T-helper 1 cell treated with Interleukin-12 subunit alpha and Interleukin-12 subunit beta and Interleukin-4 antibody, amounts not matched to agents 30 ng/mL and 1 ng/mL, for 36 hours (primary cell): Measurements from ENCODE around the gene B3GALT6. TPM values are rescaled to one million over a fixed set of nuclear protein-coding genes. Genes with fewer than 3 reads are reported as not detected.

Experiments
- intact Hi-C: fragments of 100-400 bp; cut with micrococcal nuclease; formaldehyde crosslinking; loops from one replicate; pipeline ENCODE4 v1.15.1; 2024
- total RNA-seq: library from RNA; stranded (reverse); gene quantifications from 2 replicates; pipeline ENCODE4 v1.2.3, GENCODE V29; 2022

The B3GALT6 gene
- total RNA-seq, 1 donor from 2014 or later: 32.5 TPM

DNA sequence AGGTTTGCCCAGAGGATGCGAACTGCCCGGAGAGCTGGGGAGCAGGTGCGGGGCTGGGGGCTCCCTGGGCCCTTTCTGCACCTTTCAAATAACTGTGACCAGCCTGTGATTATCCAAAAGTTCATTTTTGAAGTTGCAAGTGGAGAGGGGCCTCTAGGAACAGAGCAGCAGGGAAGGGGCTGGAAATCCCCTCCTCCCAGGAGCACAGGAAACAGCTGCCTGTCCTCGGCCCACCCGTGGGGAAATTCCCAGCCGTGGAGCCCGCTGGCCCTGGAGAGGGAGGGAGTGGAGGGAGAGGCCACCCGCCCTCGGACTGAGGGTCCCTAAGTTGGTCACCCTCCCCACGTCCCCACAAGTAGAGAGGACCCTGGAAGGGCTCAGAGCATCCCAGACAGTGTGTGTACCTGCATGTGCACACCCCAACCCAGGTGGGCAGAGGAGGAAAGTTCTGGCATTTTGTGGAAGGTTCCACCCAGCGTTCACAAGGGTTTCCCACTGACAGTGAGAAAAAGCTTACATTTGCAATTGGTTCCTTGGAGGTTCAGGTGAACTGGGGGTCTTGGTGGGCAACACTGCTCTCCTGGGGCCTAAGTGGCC is 16.9 kb upstream of the B3GALT6 start:
- intact Hi-C loops: loop anchor here (2.0 kb wide), 1 partner anchor 16 kb away; no protein-coding TSS in a partner anchor

DNA sequence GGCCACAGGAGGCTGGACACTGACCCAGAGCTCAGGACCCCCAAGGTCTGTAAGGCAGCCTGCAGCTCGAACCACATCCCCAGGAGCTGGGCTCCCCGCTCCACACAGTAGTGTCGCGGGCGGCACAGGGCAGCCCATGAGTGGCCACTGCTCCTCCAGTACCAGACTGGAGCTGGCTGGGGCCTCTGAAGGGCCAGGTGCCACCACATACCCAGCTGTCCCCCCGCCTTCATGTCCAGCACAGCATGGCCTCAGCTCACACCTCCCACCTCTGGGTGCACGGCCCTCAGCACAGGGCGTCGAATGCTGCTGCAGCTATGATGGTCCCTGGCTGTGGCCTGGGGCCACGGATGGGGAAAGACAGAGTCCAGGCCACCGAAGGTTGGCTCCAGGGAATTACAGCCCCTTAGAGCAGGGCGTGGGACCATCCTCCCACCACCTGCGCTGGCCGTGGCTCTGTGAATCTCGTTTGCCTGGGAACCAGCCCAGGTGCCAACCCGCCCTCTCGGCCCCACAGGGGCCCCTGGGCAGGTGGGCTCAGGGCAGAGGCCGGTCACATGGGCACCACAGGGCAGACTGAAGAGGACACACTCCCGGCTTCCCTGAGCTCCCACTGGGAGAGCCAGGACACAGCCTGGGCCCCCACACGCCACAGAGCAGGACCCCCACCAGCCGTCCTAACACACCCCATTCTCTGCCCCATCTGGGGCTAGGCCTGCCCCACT is 16.0 kb upstream of the B3GALT6 start:
- intact Hi-C loops: loop anchor here (2.0 kb wide), 1 partner anchor 15 kb away; no protein-coding TSS in a partner anchor

DNA sequence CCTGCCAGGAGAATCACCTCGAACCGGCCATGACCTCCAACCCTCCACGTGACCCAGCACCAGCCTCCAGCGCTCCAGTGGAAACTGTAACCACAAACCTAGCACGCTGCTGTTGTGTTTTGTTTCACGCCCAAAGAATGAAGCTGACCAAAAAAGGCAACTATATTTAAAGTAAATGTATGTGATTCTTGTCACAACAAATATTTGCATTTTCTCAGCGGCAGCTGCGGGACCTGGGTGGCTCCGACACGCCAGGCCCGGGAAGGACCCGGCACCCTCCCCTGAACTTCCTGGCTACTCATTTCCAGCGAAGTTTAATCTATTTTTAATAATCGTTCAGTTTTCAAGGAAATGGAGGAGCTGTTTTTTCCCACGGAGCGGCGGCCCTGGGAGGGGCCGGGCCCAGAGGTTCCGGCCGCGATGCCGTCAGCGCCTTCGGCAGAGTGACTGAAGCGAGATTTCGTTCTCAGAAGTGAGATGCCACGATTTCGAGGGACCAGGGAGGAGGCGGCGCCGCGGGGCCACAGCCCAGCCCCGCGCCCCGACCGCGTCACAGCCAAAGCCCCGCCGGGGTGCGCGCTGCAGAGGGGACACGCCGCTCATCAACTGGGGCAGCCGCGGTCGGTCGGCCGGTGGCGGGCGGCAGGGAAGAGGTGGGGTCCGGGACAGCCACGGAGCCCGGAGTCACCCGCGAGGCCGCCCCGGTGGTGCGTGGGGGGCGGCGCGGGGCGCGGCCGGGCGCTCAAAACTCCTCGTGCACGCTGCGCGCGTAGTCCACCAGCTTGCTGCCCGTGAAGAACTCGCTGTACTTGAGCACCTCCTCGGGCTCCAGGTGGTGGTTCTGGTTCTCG is 15.0 kb upstream of the B3GALT6 start:
- intact Hi-C loops: no loop called here

DNA sequence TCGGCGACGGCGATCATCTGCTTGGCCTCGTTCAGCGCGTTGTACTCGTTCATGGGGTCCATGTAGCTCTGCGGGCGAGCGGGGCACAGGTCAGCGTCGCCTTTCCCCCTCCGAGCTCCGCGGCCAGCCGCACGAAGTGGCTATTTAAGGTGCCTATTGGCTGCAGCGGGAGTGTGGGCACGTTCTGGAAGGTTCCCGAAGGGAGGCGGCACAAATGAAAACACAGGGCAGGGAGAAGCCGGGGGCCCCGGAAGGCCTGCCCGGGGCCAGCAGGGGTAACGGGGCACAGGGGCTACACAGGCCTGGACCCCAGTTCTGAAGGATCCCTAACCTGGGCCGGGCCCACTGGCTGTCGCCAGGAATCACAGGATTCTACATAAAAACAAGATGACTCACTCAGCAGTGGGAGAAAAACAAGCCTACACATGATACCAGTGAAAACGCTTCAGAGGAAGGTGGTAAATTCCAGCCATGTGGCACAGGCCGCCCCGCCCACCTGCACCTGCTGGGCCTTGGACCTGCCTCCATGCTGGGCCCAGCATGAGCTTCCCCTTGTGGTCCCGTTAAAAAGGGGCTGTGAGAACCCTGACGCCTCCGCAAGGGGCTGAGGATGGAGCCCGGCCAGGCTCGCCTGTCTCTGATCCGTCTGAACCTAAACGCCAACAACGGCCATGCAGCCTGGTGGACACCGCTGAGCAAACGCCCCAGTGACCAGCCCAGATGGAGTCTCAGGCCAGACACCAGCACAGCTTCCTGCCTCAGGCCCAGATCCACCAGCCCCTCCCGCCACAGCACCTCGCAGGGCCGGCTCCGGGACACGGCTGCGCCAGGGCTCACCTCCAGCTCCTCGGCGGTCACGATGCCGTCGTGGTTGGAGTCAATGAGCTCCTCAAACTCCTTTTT is 14.2 kb upstream of the B3GALT6 start:
- intact Hi-C loops: no loop called here

DNA sequence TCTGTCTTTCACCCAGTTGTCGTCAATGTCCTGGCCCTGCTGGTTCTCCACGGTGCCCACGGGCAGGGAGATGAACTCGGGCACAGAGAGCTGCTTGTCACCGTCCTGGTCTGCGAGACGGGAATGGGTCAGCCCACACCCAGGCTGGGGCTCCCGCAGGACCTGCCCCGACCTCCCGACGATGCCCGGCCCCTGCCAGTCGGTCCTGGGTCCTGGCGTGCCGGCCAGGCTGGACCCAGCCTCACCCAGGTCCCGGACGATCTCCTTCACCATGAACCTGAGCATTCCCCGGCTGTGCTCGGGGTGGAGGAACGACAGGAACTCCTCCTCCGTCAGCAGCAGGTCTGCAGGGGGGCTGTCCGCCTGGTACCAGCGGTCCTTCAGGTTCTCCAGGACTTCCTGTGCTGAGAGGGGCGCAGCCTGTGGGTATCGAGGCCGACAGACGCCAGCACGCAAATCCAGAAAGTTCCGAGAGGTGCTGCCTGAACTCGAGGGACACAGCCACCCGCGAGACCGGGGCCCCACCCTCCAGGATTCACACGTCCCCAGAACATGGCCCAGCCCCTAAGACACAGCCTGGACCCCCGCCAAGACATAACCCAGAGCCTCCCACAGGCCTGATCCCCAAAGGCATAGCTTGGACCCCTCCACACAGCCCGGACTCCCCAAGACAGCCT is 13.4 kb upstream of the B3GALT6 start:
- intact Hi-C loops: no loop called here

DNA sequence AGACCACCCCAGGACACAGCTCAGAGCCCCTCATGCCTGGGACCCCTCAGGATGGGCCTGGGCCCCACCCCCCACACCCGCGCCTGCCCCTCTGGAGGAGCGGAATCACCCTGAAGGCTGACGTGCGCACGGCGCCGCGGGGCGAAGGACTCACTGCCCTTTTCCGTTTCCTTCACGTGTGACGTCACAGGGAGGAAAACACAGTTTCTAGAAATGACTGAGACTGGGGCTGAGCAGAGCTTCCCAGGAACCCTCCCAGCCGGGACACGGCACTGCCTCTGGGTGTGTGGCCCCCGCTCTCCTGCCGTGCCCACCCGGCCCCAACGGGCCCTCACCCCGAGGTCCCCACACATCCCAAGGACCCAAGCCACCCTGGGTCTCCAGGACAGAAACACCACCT is 12.7 kb upstream of the B3GALT6 start:
- intact Hi-C loops: no loop called here

DNA sequence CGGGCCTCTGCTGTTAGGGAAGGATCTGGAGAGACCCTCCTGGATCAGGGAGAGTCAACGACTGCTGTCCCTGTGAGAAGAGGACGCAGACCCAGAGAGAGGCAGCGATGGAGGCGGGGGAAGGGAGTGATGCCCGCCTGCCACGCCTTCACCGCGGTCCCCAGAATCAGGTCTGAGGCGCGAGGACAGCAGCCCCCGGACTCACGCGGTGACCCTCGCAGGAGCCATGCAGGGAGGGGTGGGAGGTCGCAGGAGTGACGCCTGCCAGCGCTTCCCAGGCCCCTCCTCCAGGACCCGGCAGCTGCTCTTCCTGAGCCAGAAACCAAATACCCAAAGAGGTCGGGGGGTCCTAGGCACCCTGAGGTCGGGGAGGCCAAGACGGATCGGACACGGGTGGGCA is 11.8 kb upstream of the B3GALT6 start:
- intact Hi-C loops: no loop called here

DNA sequence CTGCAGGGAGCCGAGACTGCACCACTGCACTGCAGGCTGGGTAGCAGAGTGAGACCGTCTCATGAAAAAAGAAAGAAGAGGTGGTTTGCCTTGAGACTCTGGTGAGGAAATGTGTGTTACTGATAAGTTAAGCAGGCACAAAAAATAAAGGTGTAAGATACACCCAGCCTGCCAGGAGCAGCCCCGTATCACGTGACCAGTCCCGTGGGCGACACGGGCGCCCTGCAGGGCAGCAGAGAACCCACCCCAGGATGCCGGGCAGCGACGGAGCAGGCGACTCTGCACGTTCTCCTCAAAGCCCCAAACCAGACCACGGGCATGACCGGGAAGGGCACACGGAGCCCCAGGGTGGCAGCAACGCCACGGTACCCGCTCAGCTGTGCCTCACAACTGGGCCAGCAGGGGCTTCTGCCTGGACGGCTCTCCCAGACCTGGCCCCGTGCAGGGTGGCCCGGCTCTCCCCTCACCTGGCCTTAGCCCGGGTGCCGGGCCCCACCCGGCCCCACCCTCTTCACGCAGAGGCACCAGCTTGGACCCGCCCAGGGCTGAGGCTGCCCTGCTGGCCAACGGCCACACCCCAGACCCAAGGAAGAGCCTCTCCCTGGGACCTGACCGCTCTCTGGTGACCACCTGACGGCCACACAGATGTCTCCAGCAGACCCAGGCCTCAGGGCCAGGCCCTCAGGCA is 10.0 kb upstream of the B3GALT6 start:
- intact Hi-C loops: no loop called here

DNA sequence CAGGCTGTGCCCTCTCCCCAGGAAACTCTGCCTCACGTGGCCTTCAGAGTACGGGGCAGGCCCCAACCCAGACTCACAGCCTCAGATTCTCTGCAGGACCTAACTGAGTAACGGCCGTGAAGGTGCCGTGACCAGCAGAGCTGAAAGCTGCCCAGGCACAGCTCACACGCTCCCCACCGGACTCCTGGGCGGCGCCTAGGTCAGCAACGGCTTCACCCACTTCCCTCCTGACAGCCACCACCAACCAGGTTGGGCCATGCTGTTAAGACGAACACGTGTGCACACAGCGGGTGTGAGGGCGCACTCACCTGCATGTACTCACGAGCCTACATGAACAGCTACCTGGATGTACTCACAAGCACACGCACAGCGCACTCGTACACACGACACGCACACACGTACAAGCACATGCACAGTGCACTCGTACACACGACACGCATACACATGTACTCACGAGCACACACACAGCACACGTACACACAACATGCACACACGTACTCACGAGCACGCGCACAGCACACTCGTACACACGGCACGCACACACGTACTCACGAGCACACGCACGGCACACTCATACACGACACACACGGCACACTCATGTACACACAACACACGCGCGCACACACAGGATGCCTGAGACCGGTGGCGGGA is 9.3 kb upstream of the B3GALT6 start:
- intact Hi-C loops: no loop called here

DNA sequence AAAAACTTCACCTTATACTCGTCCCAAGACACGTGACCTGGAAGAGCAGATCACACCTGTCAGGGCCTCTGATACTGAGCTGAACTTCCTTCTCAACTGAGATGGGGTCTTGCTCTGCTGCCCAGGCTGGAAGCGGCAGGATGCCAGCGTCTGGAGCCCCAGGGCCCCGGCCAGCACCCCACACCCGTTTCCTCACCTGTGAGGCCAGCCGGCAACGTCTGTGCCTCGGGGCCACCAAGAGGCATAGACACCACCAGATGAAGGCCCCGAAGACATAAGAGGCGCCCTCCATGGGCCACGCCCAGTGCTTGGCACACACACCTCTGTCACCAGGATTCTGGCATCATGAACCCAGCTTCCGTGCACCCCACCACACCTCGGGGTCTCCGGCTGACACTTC is 8.7 kb upstream of the B3GALT6 start:
- intact Hi-C loops: no loop called here

DNA sequence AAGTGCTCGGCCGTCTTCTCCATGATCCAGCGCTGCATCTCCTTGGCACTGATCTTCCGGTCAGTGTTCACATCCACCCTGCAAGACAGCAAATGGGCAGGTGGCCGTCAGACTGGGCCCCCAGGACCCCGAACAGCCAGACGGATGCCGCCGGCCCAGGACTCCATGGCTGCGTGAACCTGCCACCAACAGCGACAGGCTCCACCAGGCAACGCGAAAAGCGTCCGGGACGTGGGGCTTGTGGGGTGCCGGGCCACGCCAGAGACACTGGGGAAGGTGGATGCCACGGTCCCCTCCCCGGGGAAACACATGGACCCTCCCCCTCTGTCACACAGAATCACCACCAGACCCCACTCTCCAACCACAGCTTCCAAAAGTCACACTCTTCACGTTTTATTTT is 8.1 kb upstream of the B3GALT6 start:
- intact Hi-C loops: no loop called here

DNA sequence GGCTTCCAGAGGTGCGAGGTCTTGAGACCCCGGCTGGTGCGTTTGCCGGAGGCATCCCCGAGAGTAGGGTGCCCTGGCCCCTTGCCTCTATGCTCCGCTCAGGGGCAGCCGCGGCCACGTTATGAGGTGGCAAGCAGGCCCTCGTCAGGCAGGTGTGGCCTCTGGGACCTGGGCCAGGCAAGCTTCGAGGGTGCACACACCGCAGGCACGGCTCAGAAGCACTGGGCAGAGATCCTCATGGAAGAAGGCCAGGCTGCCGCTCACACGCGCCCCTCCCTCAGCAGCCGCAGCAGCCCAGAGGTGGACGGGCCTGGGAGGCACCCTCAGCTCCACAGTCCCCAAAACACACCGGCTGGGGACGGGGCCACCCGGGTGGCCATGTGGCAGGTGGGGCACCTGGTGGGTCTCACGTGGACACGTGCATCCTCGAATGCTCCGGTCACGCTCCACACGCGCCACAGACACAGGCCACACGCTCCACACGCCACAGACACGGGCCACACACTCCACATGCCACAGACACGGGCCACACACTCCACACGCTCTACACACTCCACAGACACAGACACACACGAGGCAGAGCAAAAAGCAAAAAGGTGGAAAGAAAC is 6.7 kb upstream of the B3GALT6 start:
- intact Hi-C loops: no loop called here

DNA sequence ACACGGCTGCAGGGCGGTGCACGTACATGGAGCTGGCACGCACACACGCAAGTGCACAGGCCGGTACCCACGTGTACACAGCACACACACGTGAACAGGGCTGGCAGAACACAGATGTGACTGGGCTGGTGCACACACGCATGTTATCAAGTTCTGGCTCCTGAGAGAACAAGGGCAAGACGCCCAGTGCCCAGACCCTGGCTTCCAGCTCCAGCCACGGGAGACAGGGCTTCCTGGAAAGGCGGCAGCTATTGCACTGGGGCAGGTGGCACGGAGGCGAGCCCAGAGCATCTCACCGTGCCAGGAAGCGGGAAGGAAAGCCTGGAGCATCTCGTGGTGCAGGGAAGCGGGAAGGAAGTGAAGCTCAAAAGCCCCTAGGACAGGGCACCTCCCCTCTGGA is 6.1 kb upstream of the B3GALT6 start:
- intact Hi-C loops: no loop called here

DNA sequence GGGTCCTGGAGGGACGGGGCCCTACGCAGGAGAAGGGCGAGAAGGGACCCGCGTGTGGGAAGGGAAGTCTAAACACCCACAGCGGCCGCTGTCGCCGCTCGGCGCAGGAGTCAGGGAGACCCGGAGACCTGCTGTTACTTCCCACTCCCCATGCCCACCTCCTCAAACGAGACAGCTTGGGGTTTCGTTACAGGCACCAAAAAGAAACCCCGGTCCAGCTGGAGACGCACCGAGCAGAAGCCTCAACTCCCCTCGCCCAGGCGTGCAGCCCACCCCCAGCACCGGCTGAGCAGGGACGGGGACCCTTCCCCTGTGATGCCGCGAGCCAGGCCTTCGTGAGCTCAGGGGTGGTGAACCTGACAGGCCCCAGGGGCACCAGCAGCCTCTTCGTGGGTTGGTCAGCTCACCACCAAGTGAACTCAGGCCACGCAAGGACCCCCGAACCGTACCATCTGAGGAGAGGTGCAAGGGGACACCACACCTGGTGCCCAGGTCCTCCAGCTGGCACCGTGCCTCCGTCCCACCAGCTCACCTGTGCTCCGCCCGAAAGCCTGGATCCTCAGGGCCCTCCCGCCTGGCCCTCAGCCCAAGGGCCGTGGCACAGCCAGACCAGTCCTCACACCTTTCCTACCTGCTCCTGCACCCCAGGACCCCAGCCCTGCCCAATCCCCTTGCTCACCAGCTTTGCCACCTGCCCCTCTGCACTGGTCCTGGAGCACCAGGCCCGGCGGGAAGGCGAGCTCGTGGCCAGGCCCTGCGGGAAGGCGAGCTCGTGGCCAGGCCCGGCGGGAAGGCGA is 5.3 kb upstream of the B3GALT6 start:
- intact Hi-C loops: no loop called here

DNA sequence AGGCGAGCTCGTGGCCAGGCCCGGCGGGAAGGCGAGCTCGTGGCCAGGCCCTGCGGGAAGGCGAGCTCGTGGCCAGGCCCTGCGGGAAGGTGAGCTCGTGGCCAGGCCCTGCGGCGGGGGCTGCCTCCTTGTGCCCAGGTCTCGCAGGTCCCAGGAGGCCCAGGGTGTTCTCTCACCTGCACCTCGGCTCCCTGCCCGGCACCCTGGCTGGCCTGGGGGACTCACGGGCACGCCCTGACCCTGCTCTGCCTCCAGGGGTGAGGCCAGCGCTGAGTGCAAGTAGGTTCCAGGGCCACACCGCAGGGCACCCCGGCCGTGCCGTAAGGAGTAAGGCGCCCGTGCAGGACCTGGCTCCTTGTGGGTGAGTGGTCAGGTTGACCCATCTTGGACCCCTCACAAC is 4.7 kb upstream of the B3GALT6 start:
- intact Hi-C loops: no loop called here

DNA sequence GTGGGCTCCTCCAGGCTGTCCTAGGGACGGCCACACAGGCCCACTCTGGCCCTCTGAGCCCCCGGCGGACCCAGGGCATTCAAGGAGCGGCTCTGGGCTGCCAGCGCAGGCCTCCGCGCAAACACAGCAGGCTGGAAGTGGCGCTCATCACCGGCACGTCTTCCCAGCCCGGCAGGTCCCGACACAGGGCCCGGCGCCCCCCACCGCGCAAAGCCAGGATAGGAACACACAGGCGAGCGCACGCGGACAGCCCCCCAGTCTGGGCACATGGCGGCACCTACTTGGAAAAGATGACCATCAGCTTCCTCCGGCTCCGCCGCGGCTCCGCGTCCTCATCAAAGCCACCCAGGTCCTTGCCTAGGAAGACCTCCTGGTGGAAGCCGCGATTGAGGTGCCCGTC is 3.9 kb upstream of the B3GALT6 start:
- intact Hi-C loops: no loop called here

DNA sequence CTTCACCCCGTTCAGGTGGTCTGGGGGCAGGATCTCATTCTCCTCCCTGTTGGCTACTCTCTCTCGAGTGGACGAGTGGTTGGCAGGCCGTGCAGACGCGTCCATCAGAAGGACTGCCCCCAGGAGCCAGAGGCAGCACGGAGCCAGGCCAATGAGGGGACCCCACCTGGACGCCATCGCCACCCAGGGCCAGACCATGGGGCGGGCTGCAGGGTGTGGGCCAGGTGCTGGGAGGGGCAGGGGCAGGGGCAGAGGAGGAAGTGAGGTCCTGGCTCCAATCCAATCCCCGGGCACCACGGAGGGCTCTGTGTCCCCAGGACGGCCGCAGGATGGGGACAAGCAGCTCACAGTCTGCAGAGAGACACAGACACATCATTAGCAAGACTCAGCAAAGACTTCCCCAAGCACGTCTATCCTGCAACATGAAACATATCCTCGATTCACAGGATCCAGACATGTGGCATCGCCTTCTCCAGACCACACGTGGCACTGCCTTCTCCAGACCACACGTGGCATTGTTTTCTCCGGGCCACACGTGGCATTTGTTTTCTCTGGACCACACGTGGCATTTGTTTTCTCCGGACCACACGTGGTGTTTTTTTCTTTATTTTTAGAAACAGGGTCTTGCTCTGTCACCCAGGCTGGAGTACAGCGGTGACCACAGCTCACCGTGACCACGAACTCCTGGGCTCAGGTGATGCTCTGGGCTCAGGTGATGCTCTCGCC is 3.3 kb upstream of the B3GALT6 start:
- intact Hi-C loops: no loop called here

DNA sequence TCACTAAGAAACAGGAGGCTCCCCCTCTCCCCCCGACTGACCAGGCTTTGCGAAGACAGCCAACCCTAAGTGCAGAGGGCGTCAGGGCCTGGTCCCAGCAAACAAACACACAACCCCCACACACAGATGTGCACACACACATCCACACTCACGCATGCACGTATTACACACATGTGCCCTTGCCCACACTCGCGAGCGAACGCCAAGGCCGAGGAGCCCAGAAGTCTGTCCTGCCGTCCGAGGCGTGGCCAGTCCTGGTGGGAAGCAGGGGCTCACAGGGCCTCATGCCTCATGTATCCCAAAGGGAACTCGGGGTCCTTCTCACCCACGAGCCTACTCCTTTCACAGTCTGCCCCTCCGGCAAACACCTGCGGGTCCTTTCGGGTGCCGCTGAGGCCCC is 2.3 kb upstream of the B3GALT6 start:
- intact Hi-C loops: loop anchor here (2.0 to 5.0 kb wide), 3 partner anchors 15 to 78 kb away; partner anchors contain the start of genes ACAP3, PUSL1 and TNFRSF4
